ENCODE data around the gene LAD1. TPM values are rescaled to one million over a fixed set of nuclear protein-coding genes. Genes with fewer than 3 reads are reported as not detected.

The LAD1 gene
- total RNA-seq, 1 donor from 2014 or later: 91.8 TPM

DNA sequence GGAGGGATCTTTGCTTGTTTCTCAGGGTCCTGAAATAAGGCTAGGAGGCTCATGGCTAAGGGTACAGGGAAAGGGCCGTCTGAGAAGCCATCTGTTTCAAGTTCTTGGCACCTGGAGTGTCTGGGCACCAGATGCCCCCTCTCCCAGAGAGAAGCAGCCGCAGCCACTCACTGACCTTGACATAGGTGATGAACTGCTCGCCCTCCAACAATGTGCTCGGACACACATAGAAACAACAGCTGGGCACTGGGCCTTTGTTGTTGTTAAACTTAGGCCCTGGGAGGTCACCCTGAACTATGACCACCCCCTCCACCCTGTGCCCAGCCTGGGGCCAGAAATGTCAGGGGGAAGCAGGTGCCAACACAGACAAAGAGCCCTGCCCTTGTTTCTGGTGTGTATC is 31.7 kb upstream of the LAD1 start:
- Histone ChIP-seq H3K4me1 (peaks cover 5% of the 10 kb centered on the region), H3K36me3 (no peaks in the 10 kb centered on the region), H3K9me3 (no peaks in the 10 kb centered on the region), H3K27me3 (no peaks in the 10 kb centered on the region), H3K27ac (no peak overlapping the region), H3K4me3 (no peak overlapping the region)
- DNase-seq (ENCODE audit: extremely low spot score in 2 of 2): no peak
- TF ChIP-seq, protein P1, sequence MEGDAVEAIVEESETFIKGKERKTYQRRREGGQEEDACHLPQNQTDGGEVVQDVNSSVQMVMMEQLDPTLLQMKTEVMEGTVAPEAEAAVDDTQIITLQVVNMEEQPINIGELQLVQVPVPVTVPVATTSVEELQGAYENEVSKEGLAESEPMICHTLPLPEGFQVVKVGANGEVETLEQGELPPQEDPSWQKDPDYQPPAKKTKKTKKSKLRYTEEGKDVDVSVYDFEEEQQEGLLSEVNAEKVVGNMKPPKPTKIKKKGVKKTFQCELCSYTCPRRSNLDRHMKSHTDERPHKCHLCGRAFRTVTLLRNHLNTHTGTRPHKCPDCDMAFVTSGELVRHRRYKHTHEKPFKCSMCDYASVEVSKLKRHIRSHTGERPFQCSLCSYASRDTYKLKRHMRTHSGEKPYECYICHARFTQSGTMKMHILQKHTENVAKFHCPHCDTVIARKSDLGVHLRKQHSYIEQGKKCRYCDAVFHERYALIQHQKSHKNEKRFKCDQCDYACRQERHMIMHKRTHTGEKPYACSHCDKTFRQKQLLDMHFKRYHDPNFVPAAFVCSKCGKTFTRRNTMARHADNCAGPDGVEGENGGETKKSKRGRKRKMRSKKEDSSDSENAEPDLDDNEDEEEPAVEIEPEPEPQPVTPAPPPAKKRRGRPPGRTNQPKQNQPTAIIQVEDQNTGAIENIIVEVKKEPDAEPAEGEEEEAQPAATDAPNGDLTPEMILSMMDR (IDR thresholded peaks at IDR 0.05): no peak
- TF ChIP-seq POLR2AphosphoS5 (IDR thresholded peaks at IDR 0.05; ENCODE audit: insufficient read depth in 1 of 2, low read depth in 1 of 2) (no peak), POLR2A (IDR thresholded peaks at IDR 0.05) (no peak)
- intact Hi-C loops (cut with DNase I): no loop called here

GRCh38 chr1:201429736-201430501 is 30.8 kb upstream of the LAD1 start:
- Histone ChIP-seq H3K36me3 (no peaks in the 10 kb centered on the region), H3K4me3 (no peak overlapping the region), H3K4me1 (no peaks in the 10 kb centered on the region), H3K9me3 (no peaks in the 10 kb centered on the region), H3K27ac (no peak overlapping the region), H3K27me3 (no peaks in the 10 kb centered on the region)
- no peak for DNase-seq (ENCODE audit: extremely low spot score in 2 of 2)
- intact Hi-C loops (cut with DNase I): no loop called here
- TF ChIP-seq, protein P1 (IDR thresholded peaks at IDR 0.05): no peak
- TF ChIP-seq POLR2A (IDR thresholded peaks at IDR 0.05) (no peak), POLR2AphosphoS5 (IDR thresholded peaks at IDR 0.05; ENCODE audit: insufficient read depth in 1 of 2, low read depth in 1 of 2) (no peak)

DNA sequence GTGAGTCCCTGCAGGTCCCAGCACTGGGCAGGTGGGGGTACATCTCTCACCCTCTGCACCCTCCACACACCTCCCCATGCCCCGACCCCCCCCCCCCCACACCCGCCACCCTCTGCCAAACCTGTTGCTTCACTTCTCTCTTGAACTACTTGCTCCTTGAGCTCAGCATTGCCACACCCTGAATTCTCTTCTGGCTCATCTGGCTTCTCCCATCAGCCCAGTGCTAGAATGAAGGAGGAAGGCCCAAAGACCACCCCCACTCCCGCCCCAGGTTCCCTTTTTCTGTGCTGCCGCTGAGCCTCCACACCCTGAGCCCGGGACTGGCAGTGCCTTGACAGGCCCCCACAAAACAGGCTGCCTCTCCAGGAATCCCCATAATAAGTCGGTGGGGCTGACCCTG is 28.8 kb upstream of the LAD1 start:
- no peak overlapping the region for H3K27ac ChIP-seq
- no peak overlapping the region for H3K4me3 ChIP-seq
- no peaks in the 10 kb centered on the region for H3K27me3 ChIP-seq
- H3K36me3 ChIP-seq: no peaks in the 10 kb centered on the region
- TF ChIP-seq, protein P1 (IDR thresholded peaks at IDR 0.05): no peak
- TF ChIP-seq POLR2A (IDR thresholded peaks at IDR 0.05) (no peak), POLR2AphosphoS5 (IDR thresholded peaks at IDR 0.05; ENCODE audit: insufficient read depth in 1 of 2, low read depth in 1 of 2) (no peak)
- no peaks in the 10 kb centered on the region for H3K4me1 ChIP-seq
- H3K9me3 ChIP-seq: no peaks in the 10 kb centered on the region
- intact Hi-C loops (cut with DNase I): no loop called here
- DNase-seq (ENCODE audit: extremely low spot score in 2 of 2): no peak

GRCh38 chr1:201426479-201427310 is 27.6 kb upstream of the LAD1 start:
- DNase-seq (ENCODE audit: extremely low spot score in 2 of 2): no peak
- Histone ChIP-seq H3K4me3 (no peak overlapping the region), H3K36me3 (no peaks in the 10 kb centered on the region), H3K27ac (no peak overlapping the region), H3K4me1 (no peaks in the 10 kb centered on the region), H3K27me3 (no peaks in the 10 kb centered on the region), H3K9me3 (no peaks in the 10 kb centered on the region)
- intact Hi-C loops (cut with DNase I): no loop called here
- TF ChIP-seq POLR2AphosphoS5 (IDR thresholded peaks at IDR 0.05; ENCODE audit: insufficient read depth in 1 of 2, low read depth in 1 of 2): no peak
- TF ChIP-seq POLR2A (IDR thresholded peaks at IDR 0.05): no peak
- TF ChIP-seq, protein P1 (IDR thresholded peaks at IDR 0.05): no peak

Measured in vagina (tissue), 2 donors.